ENCODE measurements around the gene FAM163B. TPM values are rescaled to one million over a fixed set of nuclear protein-coding genes. Genes with fewer than 3 reads are reported as not detected.

FAM163B gene
- total and polyA plus RNA-seq, 2 donors (not counting 3 experiments of a cell fraction or from before 2014, with no cell fraction given): not detected

DNA sequence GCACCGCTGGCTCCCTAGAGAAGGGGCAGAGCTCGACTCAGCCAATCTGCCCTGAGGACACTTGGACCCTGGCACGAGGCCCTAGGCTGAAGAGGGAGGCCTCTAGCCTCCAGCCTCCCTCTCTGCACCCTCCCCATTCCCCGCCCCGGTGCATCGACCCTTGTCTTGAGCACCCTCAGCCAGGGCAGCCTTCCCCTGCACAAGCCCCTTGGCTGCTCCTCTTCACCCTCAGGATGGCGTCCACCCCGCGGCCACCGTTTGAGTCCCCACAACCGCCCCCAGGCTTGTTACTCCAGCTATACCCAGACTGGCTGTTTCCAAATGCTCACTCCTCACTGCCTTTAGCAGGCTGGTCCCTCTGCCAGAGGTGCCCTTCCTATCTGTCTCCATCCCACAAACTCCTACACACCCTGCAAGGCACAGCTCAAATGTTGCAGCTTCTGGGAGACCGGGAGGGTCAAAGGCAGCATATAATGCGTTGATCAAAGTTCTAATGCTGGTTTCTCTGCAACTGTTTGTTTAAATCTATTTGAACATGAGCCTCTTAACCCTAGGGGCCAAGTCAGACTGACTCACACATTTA, 6.5 kb upstream of the FAM163B start:
- ChIA-PET CTCF (no interaction called here), POLR2A (no interaction called here)
- Histone ChIP-seq H4K20me1 (replicated peaks; ENCODE audit: control insufficient read depth, extremely low read depth, insufficient read depth, low read length) (no peaks in the 10 kb centered on the region), H2AFZ (ENCODE audit: low read depth, low read length) (no peak overlapping the region), H3K4me2 (ENCODE audit: insufficient read depth, low read length) (no peak overlapping the region), H3K4me1 (ENCODE audit: control insufficient read depth, extremely low read depth, insufficient read depth, low read length) (no peaks in the 10 kb centered on the region), H3K36me3 (ENCODE audit: control insufficient read depth in 2 of 2, extremely low read depth in 1 of 2, insufficient read depth in 2 of 2, low read length in 2 of 2) (no peaks in the 10 kb centered on the region), H3K27ac (ENCODE audit: insufficient read depth, low read depth, low read length) (no peak overlapping the region), H3K4me3 (replicated peaks in 1 of 3; ENCODE audit: insufficient read depth in 1 of 3, low read depth in 1 of 3, low read length in 3 of 3) (no peak overlapping the region), H3K9me3 (replicated peaks; ENCODE audit: control insufficient read depth, insufficient read depth, low read length) (no peaks in the 10 kb centered on the region), H3K9ac (replicated peaks; ENCODE audit: extremely low read depth, insufficient read depth, low read length) (no peak overlapping the region), H3K9me1 (replicated peaks; ENCODE audit: control insufficient read depth, extremely low read depth, insufficient read depth, low read length) (no peaks in the 10 kb centered on the region), H3K79me2 (ENCODE audit: control insufficient read depth, insufficient read depth, low read length) (no peaks in the 10 kb centered on the region), H3K27me3 (ENCODE audit: control insufficient read depth in 2 of 2, insufficient read depth in 2 of 2, low read length in 2 of 2) (peaks cover 0 to 3% of the 10 kb centered on the region in 2 experiments)
- intact Hi-C loops (cut with micrococcal nuclease): no loop called here
- dilution Hi-C loops (cut with MboI; ENCODE audit: extremely low pct_ligation_motif_present, low sequenced_read_pairs): no loop called here
- TF ChIP-seq GATA2 (IDR thresholded peaks at IDR 0.05; ENCODE audit: insufficient read depth, insufficient read length, low read depth, low read length) (no peak), POLR2A (IDR thresholded peaks at IDR 0.05; ENCODE audit: low read depth, low read length) (no peak), EZH2 (IDR thresholded peaks at IDR 0.05; ENCODE audit: borderline replicate concordance, low read depth, low read length, severe bottlenecking) (no peak), MAX (IDR thresholded peaks at IDR 0.05; ENCODE audit: insufficient read depth, insufficient read length) (no peak), FOS (IDR thresholded peaks at IDR 0.05; ENCODE audit: borderline replicate concordance, insufficient read depth, low read length) (no peak), CTCF (IDR thresholded peaks at IDR 0.05; ENCODE audit: extremely low read depth in 1 of 2, insufficient read depth in 1 of 2, low read depth in 1 of 2, low read length in 2 of 2) (no peak), POLR2AphosphoS5 (IDR thresholded peaks at IDR 0.05; ENCODE audit: insufficient read depth, low read depth, low read length) (no peak)
- no peak for DNase-seq (ENCODE audit: low read depth, low spot score)
- no TSS peak for BruUV-seq (replicated peaks)
- FAIRE-seq: no peak

All from endothelial cell of umbilical vein (primary cell).